Jurkat, Clone E6-1 (cell line): Measurements from ENCODE around the gene DUOXA1.
"Not testable (repeated sequence)": the region's sequence is repeated elsewhere in the genome, so short reads cannot be mapped to it uniquely, and the experiment has no call there.

Experiments
- DNase-seq: peaks from one replicate; pipeline ENCODE4 v3.0.0-alpha.2; 2011; ENCODE audit warnings: low read depth, low spot score
- H3K4me3 ChIP-seq: 2 replicates; pipeline ENCODE4 v1.5.1; 2011; ENCODE audit warnings: mild to moderate bottlenecking, low read length, control low read depth, moderate library complexity

The DUOXA1 gene

DNA sequence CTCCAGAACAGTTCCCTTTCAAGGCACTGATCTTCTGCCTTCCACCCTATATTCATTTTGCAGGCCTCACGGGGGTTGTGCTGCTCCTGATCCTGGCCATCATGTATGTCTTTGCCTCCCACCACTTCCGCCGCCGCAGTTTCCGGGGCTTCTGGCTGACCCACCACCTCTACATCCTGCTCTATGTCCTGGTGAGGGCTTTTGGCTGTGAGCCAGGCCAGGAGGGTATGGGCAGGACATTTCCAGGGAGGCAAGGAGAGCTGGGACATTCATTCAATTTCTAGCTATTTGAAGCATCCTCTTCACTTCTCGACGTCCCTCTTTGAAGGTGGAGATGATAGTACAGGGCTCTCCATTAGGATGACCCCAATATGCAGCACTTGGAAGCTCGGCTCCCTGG lies 26.1 kb upstream of the DUOXA1 start:
- no peak for DNase-seq
- no peak overlapping the region for H3K4me3 ChIP-seq

DNA sequence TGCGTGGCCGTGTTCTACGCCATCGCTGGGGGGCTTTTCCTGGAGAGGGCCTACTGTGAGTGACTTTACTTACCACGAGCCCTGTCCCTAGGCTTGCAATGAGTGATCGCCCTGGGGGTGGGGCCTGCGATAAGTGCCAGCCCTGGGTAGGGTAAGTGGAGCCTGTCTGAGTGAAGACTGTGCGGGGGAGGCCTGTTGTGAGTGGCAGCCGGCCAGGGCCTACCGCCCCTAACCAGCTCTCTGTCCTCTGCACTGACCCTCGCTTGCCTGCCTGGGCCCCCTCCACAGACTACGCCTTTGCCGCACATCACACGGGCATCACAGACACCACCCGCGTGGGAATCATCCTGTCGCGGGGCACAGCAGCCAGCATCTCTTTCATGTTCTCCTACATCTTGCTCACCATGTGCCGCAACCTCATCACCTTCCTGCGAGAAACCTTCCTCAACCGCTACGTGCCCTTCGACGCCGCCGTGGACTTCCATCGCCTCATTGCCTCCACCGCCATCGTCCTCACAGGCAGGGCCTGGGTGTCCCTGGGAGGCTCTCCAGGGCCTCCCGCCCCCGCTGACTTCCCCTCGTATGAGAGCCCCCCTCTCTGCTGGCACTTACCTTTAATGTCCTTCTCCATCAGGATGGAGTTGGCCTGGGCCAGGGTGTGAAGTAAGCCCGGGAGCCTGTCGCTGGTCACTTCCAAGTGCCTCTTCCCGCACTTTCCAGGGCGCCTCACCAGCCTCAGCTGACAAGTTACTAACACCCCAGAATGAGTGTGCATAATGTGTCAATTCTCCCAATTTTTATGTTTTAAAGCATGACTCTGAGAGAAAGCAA lies 22.5 kb upstream of the DUOXA1 start:
- H3K4me3 ChIP-seq, result no peak overlapping the region
- no peak for DNase-seq

DNA sequence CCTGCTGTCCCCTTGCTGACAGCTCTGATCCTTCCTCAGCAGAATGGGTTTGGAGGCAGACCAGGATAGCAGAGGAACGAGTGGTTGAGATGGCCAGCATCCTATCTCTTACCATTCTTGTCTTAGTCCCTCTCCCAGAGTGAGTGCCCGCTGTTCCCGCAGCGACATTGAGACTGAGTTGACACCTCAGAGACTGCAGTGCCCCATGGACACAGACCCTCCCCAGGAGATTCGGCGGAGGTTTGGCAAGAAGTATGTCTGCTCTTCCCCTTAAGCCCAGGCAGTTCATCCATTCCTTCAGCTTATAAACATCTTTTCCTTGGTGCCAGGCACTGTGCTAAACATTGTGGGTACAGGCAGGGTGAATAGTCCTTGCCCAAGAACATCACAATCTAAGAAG lies 21.3 kb upstream of the DUOXA1 start:
- no peak for DNase-seq
- no peak overlapping the region for H3K4me3 ChIP-seq

DNA sequence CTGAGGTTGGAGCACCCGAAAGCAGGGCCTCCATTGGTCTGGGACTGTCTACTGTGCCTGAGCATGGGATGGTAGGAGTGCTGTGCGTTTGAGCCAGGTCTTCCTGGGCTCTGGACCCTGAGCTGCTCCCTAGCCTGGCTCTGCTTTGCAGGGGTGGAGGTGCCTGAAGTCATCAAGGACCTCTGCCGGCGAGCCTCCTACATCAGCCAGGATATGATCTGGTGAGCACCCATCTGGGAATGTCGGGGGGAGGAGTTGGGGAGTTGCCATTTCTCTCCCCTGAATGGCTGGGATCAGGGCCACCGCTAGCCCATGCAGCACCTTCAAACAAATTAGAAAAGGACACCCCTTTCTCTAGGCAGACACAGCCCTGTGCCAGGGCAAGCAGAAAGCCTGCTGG lies 20.8 kb upstream of the DUOXA1 start:
- no peak for DNase-seq
- H3K4me3 ChIP-seq, result no peak overlapping the region

DNA sequence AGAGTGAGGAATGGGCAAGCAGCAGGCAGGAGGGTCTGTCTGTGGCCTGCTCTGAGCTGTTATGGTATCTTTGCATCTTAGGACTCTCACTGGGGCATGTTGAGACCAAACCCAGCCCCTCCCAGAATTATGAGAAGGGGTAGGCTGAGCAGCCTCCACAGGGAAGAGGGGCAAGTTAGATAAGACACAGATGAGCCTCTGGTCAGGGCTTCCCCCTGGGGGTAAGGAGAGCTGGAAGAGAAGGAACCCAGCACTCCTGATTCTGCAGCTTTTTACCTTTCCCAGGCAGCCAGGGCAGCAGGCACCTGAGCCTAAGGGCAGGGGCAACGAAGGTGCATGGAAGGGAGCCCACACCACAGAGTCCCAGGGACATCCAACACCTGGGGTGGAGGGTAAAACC lies 19.4 kb upstream of the DUOXA1 start:
- DNase-seq, result no peak
- no peak overlapping the region for H3K4me3 ChIP-seq

DNA sequence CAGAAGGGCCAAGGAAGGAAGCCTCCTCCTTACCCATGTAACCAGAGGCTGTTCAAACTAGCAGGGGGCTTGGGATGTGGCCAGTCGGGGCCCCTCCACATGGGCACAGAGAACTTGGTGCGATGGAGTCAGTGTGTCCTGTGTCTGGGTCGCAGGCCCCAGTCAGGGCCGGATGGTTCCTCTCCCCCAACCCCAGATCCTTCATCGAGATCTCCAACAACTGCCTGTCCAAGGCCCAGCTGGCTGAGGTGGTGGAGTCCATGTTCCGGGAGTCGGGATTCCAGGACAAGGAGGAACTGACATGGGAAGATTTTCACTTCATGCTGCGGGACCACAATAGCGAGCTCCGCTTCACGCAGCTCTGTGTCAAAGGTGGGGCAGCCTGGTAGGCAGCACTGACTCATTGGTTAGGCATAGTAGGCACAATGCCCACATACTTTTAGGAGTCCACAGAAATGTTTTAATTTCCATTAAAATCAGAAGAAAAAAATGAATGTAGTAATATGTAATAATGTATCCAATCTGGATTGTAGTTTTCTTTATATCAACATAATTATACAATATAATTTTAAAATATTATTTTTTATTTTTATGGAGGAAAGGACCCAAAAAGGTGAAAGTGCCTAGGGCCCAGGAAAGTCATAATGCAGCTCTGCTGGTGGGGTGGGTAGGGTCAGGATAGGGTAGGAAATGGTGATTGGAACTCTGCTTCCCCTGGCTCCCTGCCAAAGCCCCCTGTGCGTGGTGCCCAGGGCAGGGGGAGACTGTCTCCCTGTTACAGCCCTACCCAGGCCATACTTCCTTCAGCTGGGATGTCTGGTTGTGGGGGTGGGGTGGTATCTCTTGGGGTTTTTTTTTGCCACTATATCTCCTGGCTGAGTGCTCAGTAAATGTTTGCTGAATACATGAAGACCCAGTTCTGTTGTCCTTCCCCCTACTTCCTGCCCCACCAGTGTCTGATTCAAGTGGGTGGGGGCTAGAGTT lies 18.7 kb upstream of the DUOXA1 start:
- no peak overlapping the region for H3K4me3 ChIP-seq
- no peak for DNase-seq

DNA sequence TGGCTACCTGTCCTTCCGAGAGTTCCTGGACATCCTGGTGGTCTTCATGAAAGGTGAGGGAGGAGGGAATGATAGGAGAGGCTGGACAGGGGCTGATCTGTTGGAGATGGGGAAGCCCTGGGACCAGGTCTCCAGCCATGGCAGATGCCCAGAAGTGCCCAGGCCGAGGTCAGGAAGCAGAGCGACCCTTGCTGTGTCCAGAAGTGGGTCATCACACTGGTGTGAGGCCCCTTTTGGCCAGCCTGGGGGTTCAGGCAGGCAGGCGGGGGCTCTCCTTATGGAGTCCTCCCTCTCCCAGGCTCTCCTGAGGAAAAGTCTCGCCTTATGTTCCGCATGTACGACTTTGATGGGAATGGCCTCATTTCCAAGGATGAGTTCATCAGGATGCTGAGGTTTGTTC lies 17.9 kb upstream of the DUOXA1 start:
- H3K4me3 ChIP-seq, result no peak overlapping the region
- no peak for DNase-seq

DNA sequence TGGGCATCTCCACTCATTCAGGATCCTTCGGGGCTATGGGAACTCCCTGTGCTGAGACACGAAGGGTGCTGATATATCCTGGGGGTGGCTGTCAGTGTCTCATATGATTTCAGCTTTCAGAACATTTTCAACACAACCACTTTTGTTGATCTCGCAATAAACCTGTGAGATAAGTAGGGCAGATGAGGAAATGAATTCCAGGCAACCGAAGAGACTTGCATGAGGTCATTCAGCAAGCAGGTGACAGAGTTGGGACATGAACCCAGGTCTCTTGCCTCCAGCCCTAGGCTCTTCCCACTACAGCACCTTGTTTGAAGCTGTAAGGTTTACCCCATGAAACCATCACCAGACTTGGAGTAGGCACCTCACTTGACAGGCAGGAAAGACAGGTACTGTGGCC lies 16.7 kb upstream of the DUOXA1 start:
- no peak overlapping the region for H3K4me3 ChIP-seq
- DNase-seq, result no peak

DNA sequence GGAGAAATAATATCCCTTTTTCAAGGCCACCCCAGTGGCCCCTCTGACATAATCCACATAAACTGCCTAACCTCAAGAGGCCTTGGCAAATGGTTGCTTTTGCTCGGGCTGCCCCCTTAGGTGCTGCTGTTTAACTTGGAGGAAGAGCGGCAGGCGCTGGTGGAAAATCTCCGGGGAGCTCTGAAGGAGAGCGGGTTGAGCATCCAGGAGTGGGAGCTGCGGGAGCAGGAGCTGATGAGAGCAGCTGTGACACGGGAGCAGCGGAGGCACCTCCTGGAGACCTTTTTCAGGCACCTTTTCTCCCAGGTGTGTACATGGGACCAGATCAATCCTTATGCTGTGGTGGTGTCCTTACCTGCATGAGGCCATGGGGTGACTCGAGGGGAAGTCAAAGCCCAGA lies 15.1 kb upstream of the DUOXA1 start:
- no peak overlapping the region for H3K4me3 ChIP-seq
- no peak for DNase-seq

DNA sequence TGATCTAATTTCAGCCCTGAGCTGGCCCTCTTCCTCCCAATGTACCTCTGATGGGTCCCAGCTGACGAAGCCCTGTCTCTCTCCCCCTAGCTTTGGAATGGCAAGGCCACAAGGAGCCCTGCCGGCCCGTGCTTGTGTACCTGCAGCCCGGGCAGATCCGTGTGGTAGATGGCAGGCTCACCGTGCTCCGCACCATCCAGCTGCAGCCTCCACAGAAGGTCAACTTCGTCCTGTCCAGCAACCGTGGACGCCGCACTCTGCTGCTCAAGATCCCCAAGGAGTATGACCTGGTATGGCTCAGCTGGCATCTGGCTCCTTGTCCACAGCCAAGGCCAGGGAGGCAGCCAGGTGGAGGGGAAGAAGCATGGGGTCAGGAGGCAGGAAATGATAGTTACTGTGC lies 14.3 kb upstream of the DUOXA1 start:
- no peak overlapping the region for H3K4me3 ChIP-seq
- no peak for DNase-seq

DNA sequence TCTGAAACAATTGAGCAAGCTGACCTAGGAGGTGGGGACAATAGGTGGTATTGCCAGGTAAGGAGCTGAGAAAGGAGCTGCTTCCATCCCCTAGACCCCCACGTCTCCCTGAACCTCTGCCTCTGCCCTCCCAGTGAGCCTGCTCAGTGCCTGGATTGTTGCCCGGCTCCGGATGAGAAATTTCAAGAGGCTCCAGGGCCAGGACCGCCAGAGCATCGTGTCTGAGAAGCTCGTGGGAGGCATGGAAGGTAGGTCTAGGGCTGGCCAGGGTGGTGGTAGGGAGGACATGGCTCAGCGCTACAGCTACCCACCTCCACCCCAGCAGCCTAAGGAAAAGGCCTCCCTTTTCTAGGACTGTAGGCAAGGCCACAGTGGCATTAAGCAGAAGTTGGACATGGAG lies 13.4 kb upstream of the DUOXA1 start:
- no peak for DNase-seq
- no peak overlapping the region for H3K4me3 ChIP-seq

DNA sequence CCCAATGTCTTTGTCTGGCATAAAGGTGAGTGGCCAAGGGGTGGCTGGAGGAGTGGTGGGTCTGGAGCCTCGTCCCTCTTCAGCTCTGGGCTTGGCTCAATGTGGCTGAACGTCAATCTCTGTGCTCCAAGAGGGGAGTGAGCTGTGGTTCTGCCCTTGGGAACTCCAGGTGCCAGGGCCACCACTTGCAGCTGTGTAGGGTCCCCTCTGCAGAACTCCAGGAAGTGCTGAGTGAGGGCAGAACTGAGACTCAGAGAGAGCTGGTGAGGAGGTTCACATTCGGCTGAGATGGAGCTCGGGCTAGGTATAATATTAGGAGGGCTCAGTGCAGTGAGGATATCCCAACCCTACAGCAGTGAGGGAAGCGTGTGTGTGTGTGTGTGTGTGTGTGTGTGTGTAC lies 11.7 kb upstream of the DUOXA1 start:
- H3K4me3 ChIP-seq, result no peak overlapping the region
- no peak for DNase-seq

DNA sequence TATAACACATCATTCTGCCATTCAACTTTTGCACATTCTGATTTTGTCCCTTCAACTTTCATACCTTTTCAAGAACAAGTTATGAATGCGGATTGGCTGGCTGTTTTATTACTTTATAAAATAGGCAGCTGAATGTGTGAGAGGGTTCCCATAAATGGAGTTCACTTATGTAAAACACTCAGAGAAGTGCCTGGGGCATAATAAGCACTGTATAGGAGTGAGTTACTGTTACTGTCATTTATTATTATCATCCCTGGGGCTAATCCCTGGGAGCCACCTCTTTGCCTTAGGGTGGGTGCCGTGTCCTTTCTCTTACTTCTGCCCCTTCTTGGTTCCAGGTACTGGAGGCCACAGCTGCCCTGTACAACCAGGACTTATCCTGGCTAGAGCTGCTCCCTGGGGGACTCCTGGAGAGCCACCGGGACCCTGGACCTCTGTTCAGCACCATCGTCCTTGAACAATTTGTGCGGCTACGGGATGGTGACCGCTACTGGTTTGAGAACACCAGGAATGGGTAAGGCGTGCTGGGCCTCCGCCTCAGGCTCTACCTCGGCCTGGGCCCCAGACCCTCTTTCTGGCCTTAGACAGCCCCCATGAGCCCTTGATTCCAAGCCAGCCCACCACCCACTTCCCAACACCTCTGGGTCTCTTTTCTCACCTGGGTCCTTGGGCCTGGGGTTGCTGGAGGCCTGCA lies 11.0 kb upstream of the DUOXA1 start:
- no peak for DNase-seq
- H3K4me3 ChIP-seq, result no peak overlapping the region

DNA sequence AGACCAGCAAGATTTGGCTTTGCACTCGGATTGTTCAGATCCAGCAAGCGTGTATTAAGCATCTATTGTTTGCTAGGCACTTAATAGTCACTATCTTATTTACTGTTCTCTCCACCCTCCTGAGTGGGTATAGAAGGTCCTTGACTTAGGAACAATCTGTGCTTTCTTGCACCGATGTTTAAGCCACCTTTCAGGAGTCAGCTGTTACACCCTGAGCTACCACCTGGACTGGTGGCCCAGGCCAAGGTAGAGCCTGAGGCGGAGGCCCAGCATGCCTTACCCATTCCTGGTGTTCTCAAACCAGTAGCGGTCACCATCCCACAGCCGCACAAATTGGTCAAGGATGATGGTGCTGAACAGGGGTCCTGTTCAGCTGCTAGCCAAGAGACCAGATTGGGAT lies 10.1 kb upstream of the DUOXA1 start:
- H3K4me3 ChIP-seq, result no peak overlapping the region
- DNase-seq, result no peak

DNA sequence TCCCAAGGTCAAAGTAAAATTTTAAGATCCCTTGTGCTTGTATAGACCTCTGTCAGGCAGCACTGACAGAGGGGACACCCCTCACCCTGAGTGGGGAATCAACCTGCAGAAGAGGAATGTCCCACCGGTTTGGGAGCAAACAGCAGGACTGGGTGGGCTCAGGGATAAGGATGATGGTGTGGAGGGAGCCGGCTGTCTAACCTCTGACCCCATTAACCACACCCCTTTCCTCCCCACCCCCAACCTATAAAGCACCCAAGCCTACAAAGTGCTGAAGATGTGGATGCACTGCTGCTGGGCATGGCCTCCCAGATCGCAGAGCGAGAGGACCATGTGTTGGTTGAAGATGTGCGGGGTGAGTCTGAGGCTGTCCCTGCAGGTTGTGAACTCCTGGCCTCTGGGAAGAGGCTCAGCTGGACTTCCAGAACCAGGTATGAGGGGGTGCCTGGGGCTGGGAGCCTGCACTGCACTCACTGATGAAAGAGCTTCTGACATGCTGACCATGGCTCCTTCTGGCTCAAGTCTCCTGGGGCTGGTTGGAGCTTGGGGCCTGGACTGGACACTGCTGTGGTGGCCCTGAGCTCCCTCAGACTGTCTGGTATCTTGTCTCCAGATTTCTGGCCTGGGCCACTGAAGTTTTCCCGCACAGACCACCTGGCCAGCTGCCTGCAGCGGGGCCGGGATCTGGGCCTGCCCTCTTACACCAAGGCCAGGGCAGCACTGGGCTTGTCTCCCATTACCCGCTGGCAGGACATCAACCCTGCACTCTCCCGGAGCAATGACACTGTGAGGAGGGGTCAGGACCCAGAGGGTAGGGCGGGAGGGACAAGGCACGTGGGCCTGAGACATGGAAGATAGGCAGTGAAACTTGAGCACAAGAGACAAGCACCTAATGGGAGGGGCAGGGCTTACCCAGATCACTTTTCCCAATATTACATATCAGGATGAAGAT lies 9.4 kb upstream of the DUOXA1 start:
- DNase-seq, result no peak

DNA sequence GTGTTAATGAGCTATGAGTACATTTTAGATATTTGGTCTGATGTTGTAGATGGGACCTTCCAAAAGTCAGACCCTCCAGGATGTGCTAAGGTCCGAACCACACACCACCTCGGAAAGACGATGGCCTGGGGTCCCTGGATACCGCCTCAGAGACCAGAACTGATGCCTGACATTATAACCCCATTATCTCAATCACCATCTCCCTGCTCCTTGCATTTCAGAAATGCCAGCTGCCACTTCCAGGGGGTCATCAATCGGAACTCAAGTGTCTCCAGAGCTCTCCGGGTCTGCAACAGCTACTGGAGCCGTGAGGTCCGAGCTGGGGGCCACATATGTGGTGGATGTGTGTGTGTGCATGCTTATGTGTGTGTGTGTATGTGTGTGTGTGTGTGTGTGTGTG lies 8.0 kb upstream of the DUOXA1 start:
- H3K4me3 ChIP-seq, result no peak overlapping the region
- DNase-seq, result no peak

More for the DNA sequence above, 9.4 kb upstream of the DUOXA1 start:
- H3K4me3 ChIP-seq, result no peak overlapping the region

DNA sequence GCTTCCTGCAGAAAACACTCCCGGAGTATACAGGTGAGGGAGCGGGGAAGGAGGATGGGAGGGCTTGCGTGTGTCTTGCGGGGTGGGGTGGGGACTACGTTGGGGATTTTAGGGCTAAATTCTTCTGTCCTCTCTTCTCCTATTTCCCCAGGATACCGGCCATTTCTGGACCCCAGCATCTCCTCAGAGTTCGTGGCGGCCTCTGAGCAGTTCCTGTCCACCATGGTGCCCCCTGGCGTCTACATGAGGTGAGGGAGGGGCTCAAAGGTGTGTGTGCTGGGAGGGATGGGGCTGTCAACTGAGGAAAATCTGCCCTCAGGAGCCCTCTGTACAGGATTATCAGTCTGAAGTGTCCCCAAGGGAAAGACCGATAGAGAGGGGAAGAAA lies 6.7 kb upstream of the DUOXA1 start:
- no peak for DNase-seq
- H3K4me3 ChIP-seq, result no peak overlapping the region

DNA sequence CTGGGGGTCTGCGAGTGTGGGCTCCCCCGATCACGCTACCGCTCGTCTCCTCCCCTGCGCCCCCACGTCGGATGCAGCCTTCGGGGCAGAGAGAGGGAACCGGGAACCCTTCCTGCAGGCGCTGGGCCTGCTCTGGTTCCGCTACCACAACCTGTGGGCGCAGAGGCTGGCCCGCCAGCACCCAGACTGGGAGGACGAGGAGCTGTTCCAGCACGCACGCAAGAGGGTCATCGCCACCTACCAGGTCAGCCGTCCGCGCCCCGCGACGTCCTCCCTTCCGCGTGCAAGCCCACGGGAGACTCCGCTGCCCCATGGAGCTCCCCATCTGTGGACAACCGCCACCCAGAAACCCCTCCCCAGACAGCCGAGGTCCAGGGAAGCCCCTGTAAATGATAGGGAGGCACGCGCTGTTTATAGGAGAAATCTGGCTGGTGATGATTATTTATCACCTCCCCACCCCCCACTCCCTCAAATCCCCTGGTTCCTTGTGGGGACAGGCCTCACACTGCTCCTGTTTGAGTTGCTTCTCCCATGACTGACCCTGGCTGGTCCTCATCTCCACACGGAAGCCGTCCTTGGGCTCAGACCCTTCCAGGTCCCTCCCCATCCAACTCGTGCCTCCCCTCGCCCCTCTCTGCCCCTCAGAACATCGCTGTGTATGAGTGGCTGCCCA lies 6.2 kb upstream of the DUOXA1 start:
- H3K4me3 ChIP-seq, DNase-seq: not testable (repeated sequence)
